ENCODE results near the gene ANXA3.
A peak's percentile ranks its signal among the peaks of the same experiment; 100 is the strongest.

Gene ANXA3

GRCh38 chr4:78648640-78649363 lies 97.2 kb downstream of the ANXA3 start:
- DNase-seq: no peak

- no peak for DNase-seq
Measured at GRCh38 chr4:78650106-78651024, 98.8 kb downstream of the ANXA3 start.

GRCh38 chr4:78651250-78651860 lies 99.8 kb downstream of the ANXA3 start:
- no peak for DNase-seq

GRCh38 chr4:78652282-78652876 lies 100.8 kb downstream of the ANXA3 start:
- no peak for DNase-seq

GRCh38 chr4:78653655-78654054 lies 102.1 kb downstream of the ANXA3 start:
- peak; percentile 61 to 62 for DNase-seq

GRCh38 chr4:78654807-78655206 lies 103.2 kb downstream of the ANXA3 start:
- peak in 1 of 2 experiments; percentile 14 for DNase-seq

GRCh38 chr4:78656968-78657445 lies 105.4 kb downstream of the ANXA3 start:
- peak; percentile 98 to 99 for DNase-seq

- peak in 1 of 2 experiments; percentile 25 for DNase-seq
Measured at GRCh38 chr4:78659264-78659663, 107.7 kb downstream of the ANXA3 start.

- no peak for DNase-seq
Measured at GRCh38 chr4:78659665-78660064, 108.1 kb downstream of the ANXA3 start.
